Smooth muscle cell (in vitro differentiated cells): ENCODE results near the gene TMEM63B. TPM values are rescaled to one million over a fixed set of nuclear protein-coding genes. Genes with fewer than 3 reads are reported as not detected.

Experiments used
- DNase-seq: peaks from one replicate; lab custom pipeline; 2025; ENCODE audit not compliant: unreplicated experiment; lab: John Stamatoyannopoulos, UW
- H2AFZ ChIP-seq: fragments of 200-600 bp; sonication (generic); 2 replicates; pipeline ENCODE4 v1.6.0; 2016; ENCODE audit warnings: antibody characterized with exemption, low read depth, mild to moderate bottlenecking
- H3F3A ChIP-seq: fragments of 200-600 bp; sonication (generic); 2 replicates; pipeline ENCODE4 v1.6.0; 2017; ENCODE audit warnings: antibody characterized with exemption, low read depth
- H3K27ac ChIP-seq: fragments of 200-600 bp; sonication (generic); 2 replicates; pipeline ENCODE4 v1.5.1; 2016; ENCODE audit warnings: low read depth, mild to moderate bottlenecking
- H3K27me3 ChIP-seq: fragments of 200-600 bp; sonication (generic); 2 replicates; pipeline ENCODE4 v1.6.1; 2016; ENCODE audit warnings: low read depth, mild to moderate bottlenecking
- H3K36me3 ChIP-seq: fragments of 200-600 bp; sonication (generic); 2 replicates; pipeline ENCODE4 v1.5.1; 2016; ENCODE audit warnings: low read depth
- H3K4me1 ChIP-seq: fragments of 200-600 bp; sonication (generic); 2 replicates; pipeline ENCODE4 v1.5.1; 2016; ENCODE audit warnings: low read depth
- H3K4me2 ChIP-seq: fragments of 200-600 bp; sonication (generic); 2 replicates; pipeline ENCODE4 v1.6.0; 2016; ENCODE audit warnings: mild to moderate bottlenecking
- H3K4me3 ChIP-seq: fragments of 200-600 bp; sonication (generic); 2 replicates; pipeline ENCODE4 v1.5.1; 2016; ENCODE audit warnings: mild to moderate bottlenecking
- H3K79me2 ChIP-seq: fragments of 200-600 bp; sonication (generic); 2 replicates; pipeline ENCODE4 v1.6.0; 2016; ENCODE audit warnings: low read depth, mild to moderate bottlenecking
- H3K9ac ChIP-seq: fragments of 200-600 bp; sonication (generic); 2 replicates; pipeline ENCODE4 v1.6.0; 2016; ENCODE audit warnings: low read depth
- H3K9me3 ChIP-seq: fragments of 200-600 bp; sonication (generic); replicated peaks from 2 replicates; pipeline ENCODE4 v1.5.1; 2016; ENCODE audit warnings: low read depth
- H4K20me1 ChIP-seq: fragments of 200-600 bp; sonication (generic); 2 replicates; pipeline ENCODE4 v1.6.0; 2016; ENCODE audit warnings: low read depth
- WGBS: methylation state at CpG from one replicate; pipeline ENCODE4 v1.1.7; 2016; ENCODE audit warnings: low lambda C conversion rate; 5-methylcytosine and 5-hydroxymethylcytosine counted together
- polyA plus RNA-seq: library from polyadenylated mRNA; unstranded; fragments of >200 nt; fragmentation: Nextera tagmentation; extraction: Ambion mirVana; gene quantifications from 2 replicates; pipeline ENCODE4 v1.2.1, GENCODE V29; 2016
- total RNA-seq: library from RNA; depleted of rRNA; stranded (reverse); fragments of >200 nt; gene quantifications from 2 replicates; pipeline ENCODE4 v1.2.3, GENCODE V29; 2014
- TF ChIP-seq, protein P1 (sequence below): fragments of 200-600 bp; sonication (generic); IDR thresholded peaks from 2 replicates; pipeline ENCODE4 v1.5.1; 2017; ENCODE audit warnings: borderline replicate concordance, mild to moderate bottlenecking, antibody characterized with exemption; ENCODE audit not compliant: insufficient read depth, poor library complexity, severe bottlenecking

TMEM63B gene
- total and polyA plus RNA-seq, 2 experiments from 2014 or later: 10.8 to 21.2 TPM

DNA sequence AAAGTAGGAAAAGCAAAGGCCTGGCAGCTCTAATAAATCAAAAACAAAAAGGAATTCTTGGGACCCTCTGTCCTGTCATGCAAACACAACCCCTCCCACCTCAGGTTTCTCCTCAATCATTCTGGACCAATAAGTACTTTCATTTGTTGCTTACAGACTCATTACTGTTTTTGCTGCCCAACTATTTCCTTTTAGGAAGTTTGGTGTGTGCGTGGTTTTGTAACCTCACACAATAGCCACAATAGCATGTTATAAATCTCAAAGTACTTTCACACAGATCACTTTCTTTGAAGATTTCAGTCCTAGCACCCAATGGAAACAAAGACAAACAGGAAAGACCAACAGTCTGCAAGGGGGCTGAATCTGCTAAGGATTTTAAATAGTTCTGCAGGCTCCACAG, 4.6 kb upstream of the TMEM63B start:
- Histone ChIP-seq H3K4me2 (peak overlapping the region; percentile 3), H3F3A (peaks cover 7% of the 10 kb centered on the region), H3K79me2 (peaks cover 94% of the 10 kb centered on the region), H2AFZ (no peak overlapping the region), H4K20me1 (peaks cover 82% of the 10 kb centered on the region), H3K27ac (no peak overlapping the region), H3K4me1 (peaks cover 52% of the 10 kb centered on the region), H3K27me3 (no peaks in the 10 kb centered on the region), H3K9me3 (no peaks in the 10 kb centered on the region), H3K9ac (no peak overlapping the region), H3K4me3 (no peak overlapping the region), H3K36me3 (no peaks in the 10 kb centered on the region)
- WGBS: 86% methylated on average over 1 of the region's 1 CpG
- TF ChIP-seq, protein P1, sequence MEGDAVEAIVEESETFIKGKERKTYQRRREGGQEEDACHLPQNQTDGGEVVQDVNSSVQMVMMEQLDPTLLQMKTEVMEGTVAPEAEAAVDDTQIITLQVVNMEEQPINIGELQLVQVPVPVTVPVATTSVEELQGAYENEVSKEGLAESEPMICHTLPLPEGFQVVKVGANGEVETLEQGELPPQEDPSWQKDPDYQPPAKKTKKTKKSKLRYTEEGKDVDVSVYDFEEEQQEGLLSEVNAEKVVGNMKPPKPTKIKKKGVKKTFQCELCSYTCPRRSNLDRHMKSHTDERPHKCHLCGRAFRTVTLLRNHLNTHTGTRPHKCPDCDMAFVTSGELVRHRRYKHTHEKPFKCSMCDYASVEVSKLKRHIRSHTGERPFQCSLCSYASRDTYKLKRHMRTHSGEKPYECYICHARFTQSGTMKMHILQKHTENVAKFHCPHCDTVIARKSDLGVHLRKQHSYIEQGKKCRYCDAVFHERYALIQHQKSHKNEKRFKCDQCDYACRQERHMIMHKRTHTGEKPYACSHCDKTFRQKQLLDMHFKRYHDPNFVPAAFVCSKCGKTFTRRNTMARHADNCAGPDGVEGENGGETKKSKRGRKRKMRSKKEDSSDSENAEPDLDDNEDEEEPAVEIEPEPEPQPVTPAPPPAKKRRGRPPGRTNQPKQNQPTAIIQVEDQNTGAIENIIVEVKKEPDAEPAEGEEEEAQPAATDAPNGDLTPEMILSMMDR: no peak
- DNase-seq: no peak

DNA sequence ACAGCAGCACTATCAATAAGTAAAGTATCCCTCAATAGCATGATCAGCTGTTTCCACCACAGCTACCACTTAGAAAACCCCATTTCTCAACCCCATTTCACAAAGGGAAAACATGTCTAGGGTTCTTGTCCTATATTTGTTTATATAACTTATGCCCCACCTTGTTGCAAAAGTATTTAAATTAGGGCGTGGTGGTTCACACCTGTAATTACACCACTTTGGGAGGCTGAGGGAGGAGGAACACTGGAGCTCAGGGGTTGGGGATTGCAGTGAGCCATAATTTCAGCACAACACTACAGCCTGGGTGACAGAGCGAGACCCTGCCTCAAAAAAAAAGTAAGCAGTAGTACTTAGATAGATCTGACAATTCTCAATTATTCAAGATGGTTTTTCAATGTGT, 3.8 kb upstream of the TMEM63B start:
- Histone ChIP-seq H4K20me1 (peaks cover 80% of the 10 kb centered on the region), H3K27me3 (no peaks in the 10 kb centered on the region), H3K27ac (no peak overlapping the region), H3K79me2 (peaks cover 94% of the 10 kb centered on the region), H3K36me3 (no peaks in the 10 kb centered on the region), H3K4me1 (peaks cover 54% of the 10 kb centered on the region), H3F3A (no peaks in the 10 kb centered on the region), H3K4me2 (no peak overlapping the region), H3K9me3 (no peaks in the 10 kb centered on the region), H3K9ac (no peak overlapping the region), H3K4me3 (no peak overlapping the region), H2AFZ (no peak overlapping the region)
- TF ChIP-seq, protein P1: no peak
- DNase-seq: no peak
- 94% methylated on average over 2 of the region's 2 CpGs for WGBS

DNA sequence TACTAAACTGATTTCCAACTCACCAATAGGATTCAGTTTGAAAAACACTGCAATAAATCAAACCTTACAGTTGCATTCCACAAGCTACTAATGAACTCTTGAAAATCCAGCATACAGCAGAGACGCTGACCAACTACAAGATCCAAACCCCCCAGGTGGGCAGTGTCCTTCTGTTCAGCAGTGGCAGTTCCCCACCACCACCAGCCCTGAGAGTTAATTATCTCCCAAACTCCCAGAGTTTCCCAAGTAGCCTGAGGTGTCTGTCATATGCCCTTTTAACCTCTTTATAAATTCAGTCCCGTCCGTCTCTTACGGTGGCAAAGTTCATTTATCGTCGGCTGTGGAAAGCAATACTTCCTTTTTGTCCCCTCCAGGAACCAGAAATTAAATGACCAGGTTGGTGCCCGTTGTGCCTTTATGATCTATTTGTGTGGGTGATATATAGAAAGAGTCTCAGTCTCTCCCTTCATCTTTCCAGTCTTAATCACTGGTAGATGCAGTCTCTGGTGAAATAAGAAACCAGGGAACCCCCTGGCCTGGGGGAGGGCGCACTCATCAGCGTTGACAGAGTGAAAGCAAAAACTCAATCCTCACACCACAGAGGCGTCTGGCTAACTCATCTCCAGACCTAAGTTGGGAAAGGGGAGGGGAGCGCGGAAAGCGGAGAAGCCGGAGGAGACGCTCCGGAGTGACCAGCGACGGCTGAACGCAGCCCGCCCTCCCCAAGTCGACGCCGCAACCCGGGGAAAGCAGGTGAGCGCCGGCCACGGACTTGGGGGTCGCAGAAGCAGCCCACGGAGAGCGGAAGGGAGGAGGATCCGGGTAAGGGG, 819 bp upstream of the TMEM63B start:
- DNase-seq: peak; percentile 79
- peak overlapping the region; percentile 89 for H3K4me2 ChIP-seq
- H3K9me3 ChIP-seq: no peaks in the 10 kb centered on the region
- no peaks in the 10 kb centered on the region for H3F3A ChIP-seq
- peaks cover 70% of the 10 kb centered on the region for H4K20me1 ChIP-seq
- TF ChIP-seq, protein P1: no peak
- H3K36me3 ChIP-seq: no peaks in the 10 kb centered on the region
- peak overlapping the region; percentile 93 for H3K27ac ChIP-seq
- peak overlapping the region; percentile 97 for H3K4me3 ChIP-seq
- H3K9ac ChIP-seq: peak overlapping the region; percentile 93
- H3K79me2 ChIP-seq: peaks cover 83% of the 10 kb centered on the region
- H3K4me1 ChIP-seq: peaks cover 46% of the 10 kb centered on the region
- 1% methylated on average over 26 of the region's 31 CpGs for WGBS
- H2AFZ ChIP-seq: no peak overlapping the region
- no peaks in the 10 kb centered on the region for H3K27me3 ChIP-seq
